GM23338 (cell line): ENCODE results near the gene SERP2. TPM values are rescaled to one million over a fixed set of nuclear protein-coding genes. Genes with fewer than 3 reads are reported as not detected.

ENCODE experiments used
- ATAC-seq: fragments of 200-7000 bp; cut with Tn5 transposase; 3 replicates; pipeline ENCODE4 v1.9.1; 2020
- DNase-seq: peaks from one replicate; pipeline ENCODE4 v3.0.0-alpha.2; 2015; ENCODE audit warnings: low spot score
- H2AFZ ChIP-seq: fragments of 200-600 bp; sonication (generic); 2 replicates; pipeline ENCODE4 v1.8.0; 2016; ENCODE audit warnings: antibody characterized with exemption, mild to moderate bottlenecking, moderate library complexity
- H3F3A ChIP-seq: fragments of 200-600 bp; sonication (generic); replicated peaks from 2 replicates; pipeline ENCODE4 v1.8.0; 2017; ENCODE audit warnings: antibody characterized with exemption, mixed run types, low read depth
- H3K27ac ChIP-seq: fragments of 200-600 bp; sonication (generic); 2 replicates; pipeline ENCODE4 v1.6.1; 2016; ENCODE audit warnings: low read depth
- H3K27me3 ChIP-seq: fragments of 200-600 bp; sonication (generic); 2 replicates; pipeline ENCODE4 v1.8.0; 2016; ENCODE audit warnings: mild to moderate bottlenecking, mixed run types, moderate library complexity; ENCODE audit not compliant: insufficient read depth
- H3K36me3 ChIP-seq: fragments of 200-600 bp; sonication (generic); 2 replicates; pipeline ENCODE4 v1.8.0; 2016; ENCODE audit warnings: mild to moderate bottlenecking; ENCODE audit not compliant: insufficient read depth
- H3K4me1 ChIP-seq: fragments of 200-600 bp; sonication (generic); 2 replicates; pipeline ENCODE4 v1.8.0; 2016; ENCODE audit warnings: mild to moderate bottlenecking, moderate library complexity; ENCODE audit not compliant: insufficient read depth
- H3K4me2 ChIP-seq: fragments of 200-600 bp; sonication (generic); 2 replicates; pipeline ENCODE4 v1.7.1; 2017; ENCODE audit warnings: mixed run types
- H3K4me3 ChIP-seq: fragments of 200-600 bp; sonication (generic); 2 replicates; pipeline ENCODE4 v1.6.1; 2016; ENCODE audit warnings: mixed run types
- H3K79me2 ChIP-seq: fragments of 200-600 bp; sonication (generic); replicated peaks from 2 replicates; pipeline ENCODE4 v1.8.0; 2017; ENCODE audit warnings: mild to moderate bottlenecking; ENCODE audit not compliant: insufficient read depth
- H3K9me2 ChIP-seq: fragments of 200-600 bp; sonication (generic); 2 replicates; pipeline ENCODE4 v1.8.0; 2017; ENCODE audit not compliant: insufficient read depth
- H4K20me1 ChIP-seq: fragments of 200-600 bp; sonication (generic); replicated peaks from 2 replicates; pipeline ENCODE4 v1.8.0; 2017; ENCODE audit warnings: mild to moderate bottlenecking; ENCODE audit not compliant: insufficient read depth
- H3K27ac Mint-ChIP-seq: 2 replicates; pipeline ENCODE4 v1.8.0; 2020; ENCODE audit warnings: inconsistent platforms, mild to moderate bottlenecking, moderate library complexity, mixed read lengths
- H3K27me3 Mint-ChIP-seq: 3 replicates; pipeline ENCODE4 v1.8.0; 2022; ENCODE audit warnings: low read depth, mild to moderate bottlenecking, moderate library complexity, mixed read lengths, inconsistent platforms; ENCODE audit not compliant: insufficient read depth, poor library complexity
- H3K36me3 Mint-ChIP-seq: 3 replicates; pipeline ENCODE4 v1.8.0; 2021; ENCODE audit warnings: low read depth, mild to moderate bottlenecking, inconsistent platforms, moderate library complexity, mixed read lengths
- H3K4me1 Mint-ChIP-seq: 3 replicates; pipeline ENCODE4 v1.8.0; 2020; ENCODE audit warnings: mild to moderate bottlenecking, inconsistent platforms, mixed read lengths
- H3K4me3 Mint-ChIP-seq: 3 replicates; pipeline ENCODE4 v1.8.0; 2021; ENCODE audit warnings: moderate library complexity, mild to moderate bottlenecking, inconsistent platforms, mixed read lengths
- H3K9me3 Mint-ChIP-seq: 3 replicates; pipeline ENCODE4 v1.8.0; 2020; ENCODE audit warnings: moderate library complexity, mild to moderate bottlenecking, inconsistent platforms, mixed read lengths
- CTCF ChIP-seq, 2 experiments: fragments of 200-600 bp in 1 of 2; sonication (generic) in 1 of 2; conservative IDR thresholded peaks; 2 replicates each; pipeline versions ENCODE4 v1.5.1 to v1.6.1; 2016 to 2017; ENCODE audit warnings: antibody characterized with exemption in 2 of 2, low read depth in 2 of 2, mild to moderate bottlenecking in 2 of 2, moderate library complexity in 1 of 2
- EZH2 ChIP-seq: fragments of 200-600 bp; sonication (generic); IDR thresholded peaks from one replicate; pipeline ENCODE4 v1.8.0; 2017; ENCODE audit warnings: antibody characterized with exemption, mild to moderate bottlenecking, low read depth; ENCODE audit not compliant: unreplicated experiment
- polyA plus RNA-seq: library from polyadenylated mRNA; unstranded; fragments of >200 nt; fragmentation: Nextera tagmentation; extraction: Ambion mirVana; gene quantifications from 2 replicates; pipeline ENCODE4 v1.2.1, GENCODE V29; 2016
- total RNA-seq: library from RNA; depleted of rRNA; stranded (reverse); fragments of >200 nt; shearing (Covaris generic); gene quantifications from 2 replicates; pipeline ENCODE4 v1.2.3, GENCODE V29; 2014
- TF ChIP-seq, protein P1 (sequence below): IDR thresholded peaks from one replicate; pipeline ENCODE4 v1.6.1; 2018; ENCODE audit warnings: antibody characterized with exemption; ENCODE audit not compliant: unreplicated experiment
- TF ChIP-seq, protein P2 (sequence below): fragments of 250-450 bp; sonication (Bioruptor Pico); IDR thresholded peaks from 2 replicates; pipeline ENCODE4 v1.5.0; 2020; ENCODE audit warnings: mild to moderate bottlenecking, moderate library complexity

The SERP2 gene
- total and polyA plus RNA-seq, 2 experiments from 2014 or later: 0.59 to 3.4 TPM

- Mint-ChIP-seq H3K36me3 (peaks cover 3% of the 10 kb centered on the region; the same call in 1 of the 3 replicates), H3K27ac (no peak overlapping the region)
- ATAC-seq: no peak
Observed at GRCh38 chr13:44413095-44413494, 39.5 kb downstream of the SERP2 start.

DNA sequence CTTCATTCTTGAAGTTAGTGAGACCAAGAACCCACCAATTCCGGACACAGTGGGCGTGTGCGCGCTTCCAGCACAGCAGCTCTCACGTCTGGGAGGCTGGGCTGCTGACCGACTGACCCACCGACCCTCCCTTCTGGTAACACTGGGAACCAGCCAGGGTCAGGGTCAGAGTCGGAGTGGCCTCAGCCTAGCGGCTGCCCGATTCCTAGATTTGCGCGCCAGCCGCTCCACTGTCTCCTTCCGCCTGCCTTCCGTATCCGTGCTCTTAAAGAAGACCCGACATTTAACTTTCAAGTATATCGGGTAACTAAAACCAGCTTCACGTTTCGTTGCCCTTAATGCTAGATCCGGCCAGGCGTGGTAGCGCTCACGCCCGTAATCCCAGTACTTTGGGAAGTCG, 41.1 kb downstream of the SERP2 start:
- H4K20me1 ChIP-seq: no peaks in the 10 kb centered on the region
- TF ChIP-seq, protein P1, sequence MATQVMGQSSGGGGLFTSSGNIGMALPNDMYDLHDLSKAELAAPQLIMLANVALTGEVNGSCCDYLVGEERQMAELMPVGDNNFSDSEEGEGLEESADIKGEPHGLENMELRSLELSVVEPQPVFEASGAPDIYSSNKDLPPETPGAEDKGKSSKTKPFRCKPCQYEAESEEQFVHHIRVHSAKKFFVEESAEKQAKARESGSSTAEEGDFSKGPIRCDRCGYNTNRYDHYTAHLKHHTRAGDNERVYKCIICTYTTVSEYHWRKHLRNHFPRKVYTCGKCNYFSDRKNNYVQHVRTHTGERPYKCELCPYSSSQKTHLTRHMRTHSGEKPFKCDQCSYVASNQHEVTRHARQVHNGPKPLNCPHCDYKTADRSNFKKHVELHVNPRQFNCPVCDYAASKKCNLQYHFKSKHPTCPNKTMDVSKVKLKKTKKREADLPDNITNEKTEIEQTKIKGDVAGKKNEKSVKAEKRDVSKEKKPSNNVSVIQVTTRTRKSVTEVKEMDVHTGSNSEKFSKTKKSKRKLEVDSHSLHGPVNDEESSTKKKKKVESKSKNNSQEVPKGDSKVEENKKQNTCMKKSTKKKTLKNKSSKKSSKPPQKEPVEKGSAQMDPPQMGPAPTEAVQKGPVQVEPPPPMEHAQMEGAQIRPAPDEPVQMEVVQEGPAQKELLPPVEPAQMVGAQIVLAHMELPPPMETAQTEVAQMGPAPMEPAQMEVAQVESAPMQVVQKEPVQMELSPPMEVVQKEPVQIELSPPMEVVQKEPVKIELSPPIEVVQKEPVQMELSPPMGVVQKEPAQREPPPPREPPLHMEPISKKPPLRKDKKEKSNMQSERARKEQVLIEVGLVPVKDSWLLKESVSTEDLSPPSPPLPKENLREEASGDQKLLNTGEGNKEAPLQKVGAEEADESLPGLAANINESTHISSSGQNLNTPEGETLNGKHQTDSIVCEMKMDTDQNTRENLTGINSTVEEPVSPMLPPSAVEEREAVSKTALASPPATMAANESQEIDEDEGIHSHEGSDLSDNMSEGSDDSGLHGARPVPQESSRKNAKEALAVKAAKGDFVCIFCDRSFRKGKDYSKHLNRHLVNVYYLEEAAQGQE: no peak
- TF ChIP-seq, protein P2, sequence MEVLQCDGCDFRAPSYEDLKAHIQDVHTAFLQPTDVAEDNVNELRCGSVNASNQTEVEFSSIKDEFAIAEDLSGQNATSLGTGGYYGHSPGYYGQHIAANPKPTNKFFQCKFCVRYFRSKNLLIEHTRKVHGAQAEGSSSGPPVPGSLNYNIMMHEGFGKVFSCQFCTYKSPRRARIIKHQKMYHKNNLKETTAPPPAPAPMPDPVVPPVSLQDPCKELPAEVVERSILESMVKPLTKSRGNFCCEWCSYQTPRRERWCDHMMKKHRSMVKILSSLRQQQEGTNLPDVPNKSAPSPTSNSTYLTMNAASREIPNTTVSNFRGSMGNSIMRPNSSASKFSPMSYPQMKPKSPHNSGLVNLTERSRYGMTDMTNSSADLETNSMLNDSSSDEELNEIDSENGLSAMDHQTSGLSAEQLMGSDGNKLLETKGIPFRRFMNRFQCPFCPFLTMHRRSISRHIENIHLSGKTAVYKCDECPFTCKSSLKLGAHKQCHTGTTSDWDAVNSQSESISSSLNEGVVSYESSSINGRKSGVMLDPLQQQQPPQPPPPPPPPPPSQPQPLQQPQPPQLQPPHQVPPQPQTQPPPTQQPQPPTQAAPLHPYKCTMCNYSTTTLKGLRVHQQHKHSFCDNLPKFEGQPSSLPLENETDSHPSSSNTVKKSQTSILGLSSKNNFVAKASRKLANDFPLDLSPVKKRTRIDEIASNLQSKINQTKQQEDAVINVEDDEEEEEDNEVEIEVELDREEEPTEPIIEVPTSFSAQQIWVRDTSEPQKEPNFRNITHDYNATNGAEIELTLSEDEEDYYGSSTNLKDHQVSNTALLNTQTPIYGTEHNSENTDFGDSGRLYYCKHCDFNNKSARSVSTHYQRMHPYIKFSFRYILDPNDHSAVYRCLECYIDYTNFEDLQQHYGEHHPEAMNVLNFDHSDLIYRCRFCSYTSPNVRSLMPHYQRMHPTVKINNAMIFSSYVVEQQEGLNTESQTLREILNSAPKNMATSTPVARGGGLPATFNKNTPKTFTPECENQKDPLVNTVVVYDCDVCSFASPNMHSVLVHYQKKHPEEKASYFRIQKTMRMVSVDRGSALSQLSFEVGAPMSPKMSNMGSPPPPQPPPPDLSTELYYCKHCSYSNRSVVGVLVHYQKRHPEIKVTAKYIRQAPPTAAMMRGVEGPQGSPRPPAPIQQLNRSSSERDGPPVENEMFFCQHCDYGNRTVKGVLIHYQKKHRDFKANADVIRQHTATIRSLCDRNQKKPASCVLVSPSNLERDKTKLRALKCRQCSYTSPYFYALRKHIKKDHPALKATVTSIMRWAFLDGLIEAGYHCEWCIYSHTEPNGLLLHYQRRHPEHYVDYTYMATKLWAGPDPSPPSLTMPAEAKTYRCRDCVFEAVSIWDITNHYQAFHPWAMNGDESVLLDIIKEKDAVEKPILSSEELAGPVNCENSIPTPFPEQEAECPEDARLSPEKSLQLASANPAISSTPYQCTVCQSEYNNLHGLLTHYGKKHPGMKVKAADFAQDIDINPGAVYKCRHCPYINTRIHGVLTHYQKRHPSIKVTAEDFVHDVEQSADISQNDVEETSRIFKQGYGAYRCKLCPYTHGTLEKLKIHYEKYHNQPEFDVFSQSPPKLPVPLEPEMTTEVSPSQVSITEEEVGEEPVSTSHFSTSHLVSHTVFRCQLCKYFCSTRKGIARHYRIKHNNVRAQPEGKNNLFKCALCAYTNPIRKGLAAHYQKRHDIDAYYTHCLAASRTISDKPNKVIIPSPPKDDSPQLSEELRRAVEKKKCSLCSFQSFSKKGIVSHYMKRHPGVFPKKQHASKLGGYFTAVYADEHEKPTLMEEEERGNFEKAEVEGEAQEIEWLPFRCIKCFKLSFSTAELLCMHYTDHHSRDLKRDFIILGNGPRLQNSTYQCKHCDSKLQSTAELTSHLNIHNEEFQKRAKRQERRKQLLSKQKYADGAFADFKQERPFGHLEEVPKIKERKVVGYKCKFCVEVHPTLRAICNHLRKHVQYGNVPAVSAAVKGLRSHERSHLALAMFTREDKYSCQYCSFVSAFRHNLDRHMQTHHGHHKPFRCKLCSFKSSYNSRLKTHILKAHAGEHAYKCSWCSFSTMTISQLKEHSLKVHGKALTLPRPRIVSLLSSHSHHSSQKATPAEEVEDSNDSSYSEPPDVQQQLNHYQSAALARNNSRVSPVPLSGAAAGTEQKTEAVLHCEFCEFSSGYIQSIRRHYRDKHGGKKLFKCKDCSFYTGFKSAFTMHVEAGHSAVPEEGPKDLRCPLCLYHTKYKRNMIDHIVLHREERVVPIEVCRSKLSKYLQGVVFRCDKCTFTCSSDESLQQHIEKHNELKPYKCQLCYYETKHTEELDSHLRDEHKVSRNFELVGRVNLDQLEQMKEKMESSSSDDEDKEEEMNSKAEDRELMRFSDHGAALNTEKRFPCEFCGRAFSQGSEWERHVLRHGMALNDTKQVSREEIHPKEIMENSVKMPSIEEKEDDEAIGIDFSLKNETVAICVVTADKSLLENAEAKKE (CRISPR knock-in tag): no peak
- no peak for TF ChIP-seq EZH2

More at GRCh38 chr13:44413095-44413494, 39.5 kb downstream of the SERP2 start:
- no peaks in the 10 kb centered on the region for H3F3A ChIP-seq
- Mint-ChIP-seq H3K9me3 (peaks cover 4% of the 10 kb centered on the region), H3K4me3 (no peak overlapping the region), H3K27me3 (peaks cover 15% of the 10 kb centered on the region), H3K4me1 (peaks cover 45% of the 10 kb centered on the region)
- H3K36me3 ChIP-seq: no peaks in the 10 kb centered on the region
- TF ChIP-seq CTCF (conservative IDR thresholded peaks at IDR 0.05; ENCODE audit: low read depth in 2 of 2): no peak
- H3K27me3 ChIP-seq: no peaks in the 10 kb centered on the region
- DNase-seq: no peak
- no peak overlapping the region for H3K4me3 ChIP-seq
- H3K79me2 ChIP-seq: no peaks in the 10 kb centered on the region
- H3K4me1 ChIP-seq: peaks cover 34% of the 10 kb centered on the region
- no peak overlapping the region for H3K4me2 ChIP-seq
- no peak overlapping the region for H3K27ac ChIP-seq
- no peaks in the 10 kb centered on the region for H3K9me2 ChIP-seq
- no peaks in the 10 kb centered on the region for H4K20me1 ChIP-seq
- peak overlapping the region; percentile 93; the same call in 1 of the 2 replicates for H2AFZ ChIP-seq

More for the DNA sequence above, 41.1 kb downstream of the SERP2 start:
- Mint-ChIP-seq H3K27me3 (peaks cover 15% of the 10 kb centered on the region), H3K9me3 (peaks cover 4% of the 10 kb centered on the region), H3K36me3 (peaks cover 3% of the 10 kb centered on the region; the same call in 1 of the 3 replicates), H3K4me1 (peaks cover 45% of the 10 kb centered on the region), H3K4me3 (no peak overlapping the region), H3K27ac (no peak overlapping the region)
- DNase-seq (no peak), ATAC-seq (no peak)
- Histone ChIP-seq H3K4me2 (no peak overlapping the region), H3K9me2 (no peaks in the 10 kb centered on the region), H3K4me1 (peaks cover 35% of the 10 kb centered on the region), H3K79me2 (no peaks in the 10 kb centered on the region), H3F3A (no peaks in the 10 kb centered on the region), H3K27ac (no peak overlapping the region), H3K27me3 (no peaks in the 10 kb centered on the region), H2AFZ (peak overlapping the region; percentile 69; the same call in 1 of the 2 replicates), H3K4me3 (no peak overlapping the region), H3K36me3 (no peaks in the 10 kb centered on the region)
